ENCODE measurements around the gene LBHD2.

DNA sequence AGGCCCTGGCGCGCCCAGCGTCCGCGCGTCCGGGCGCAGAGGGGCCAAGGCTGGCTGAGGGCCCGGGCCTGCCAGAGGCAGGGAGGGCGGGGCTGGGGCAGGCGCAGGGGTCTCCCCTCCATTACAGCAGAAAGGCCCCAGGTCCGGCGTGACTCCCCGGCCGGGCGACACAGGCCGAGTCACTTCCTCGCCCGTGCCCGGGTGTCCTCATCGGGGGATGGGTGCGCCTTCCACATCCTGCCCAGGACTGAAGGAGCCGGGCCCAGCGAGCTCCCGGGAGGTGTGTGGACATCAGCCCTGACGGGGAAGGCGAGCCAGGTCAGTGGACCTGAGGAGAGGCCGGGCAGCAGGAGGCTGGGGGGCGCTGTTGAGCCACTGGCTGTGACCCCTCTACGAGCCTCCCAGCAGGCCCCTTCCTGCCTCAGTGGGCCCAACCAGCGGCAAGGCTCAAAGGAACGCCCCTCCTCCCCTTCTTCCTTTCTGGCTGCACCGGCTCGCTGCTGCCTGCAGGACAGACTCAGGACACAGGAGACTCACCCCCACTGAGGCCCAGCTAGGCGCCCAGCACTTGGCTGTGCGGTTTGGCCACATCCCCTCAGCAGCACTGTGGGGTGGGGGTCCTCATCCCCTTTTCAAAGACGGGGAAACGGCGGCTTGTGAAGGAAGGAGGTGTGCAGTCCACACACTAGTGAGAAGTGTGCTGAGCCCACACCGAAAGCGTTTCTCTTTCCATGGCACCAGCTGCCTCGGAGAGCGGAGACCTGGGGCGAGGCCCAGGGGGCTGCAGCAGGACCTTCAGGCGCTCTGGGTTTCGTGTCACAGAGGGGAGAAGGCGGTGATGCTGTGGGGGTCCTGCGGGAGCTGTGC is 39.9 kb downstream of the LBHD2 start:
- TF ChIP-seq SOX5 (CRISPR knock-in tag; IDR thresholded peaks at IDR 0.05; ENCODE audit: borderline replicate concordance) = no peak
- TF ChIP-seq RELA (CRISPR knock-in tag; IDR thresholded peaks at IDR 0.05) = no peak
- no peak for TF ChIP-seq MXI1 (IDR thresholded peaks at IDR 0.05; ENCODE audit: borderline replicate concordance, low read depth, low read length)
- TF ChIP-seq PBX3 (CRISPR knock-in tag; IDR thresholded peaks at IDR 0.05; ENCODE audit: borderline replicate concordance) = no peak
- no peak for TF ChIP-seq HNF1B (CRISPR knock-in tag; IDR thresholded peaks at IDR 0.05)
- TF ChIP-seq SMAD3 (CRISPR knock-in tag; IDR thresholded peaks at IDR 0.05) = no peak
- TF ChIP-seq ZBTB49 (CRISPR knock-in tag; IDR thresholded peaks at IDR 0.05; ENCODE audit: borderline replicate concordance) = no peak
- no peak for TF ChIP-seq UBTF (CRISPR knock-in tag; IDR thresholded peaks at IDR 0.05)
- TF ChIP-seq CEBPB (IDR thresholded peaks at IDR 0.05; ENCODE audit: borderline replicate concordance, low read depth, low read length) = no peak
- TF ChIP-seq SIX4 (CRISPR knock-in tag; IDR thresholded peaks at IDR 0.05) = no peak
- no peak for TF ChIP-seq ZNF768 (CRISPR knock-in tag; IDR thresholded peaks at IDR 0.05)
- no peak for TF ChIP-seq NPAS2 (CRISPR knock-in tag; IDR thresholded peaks at IDR 0.05; ENCODE audit: borderline replicate concordance)
- TF ChIP-seq, protein P1, sequence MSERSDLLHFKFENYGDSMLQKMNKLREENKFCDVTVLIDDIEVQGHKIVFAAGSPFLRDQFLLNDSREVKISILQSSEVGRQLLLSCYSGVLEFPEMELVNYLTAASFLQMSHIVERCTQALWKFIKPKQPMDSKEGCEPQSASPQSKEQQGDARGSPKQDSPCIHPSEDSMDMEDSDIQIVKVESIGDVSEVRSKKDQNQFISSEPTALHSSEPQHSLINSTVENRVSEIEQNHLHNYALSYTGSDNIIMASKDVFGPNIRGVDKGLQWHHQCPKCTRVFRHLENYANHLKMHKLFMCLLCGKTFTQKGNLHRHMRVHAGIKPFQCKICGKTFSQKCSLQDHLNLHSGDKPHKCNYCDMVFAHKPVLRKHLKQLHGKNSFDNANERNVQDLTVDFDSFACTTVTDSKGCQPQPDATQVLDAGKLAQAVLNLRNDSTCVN (CRISPR knock-in tag; IDR thresholded peaks at IDR 0.05; ENCODE audit: borderline replicate concordance) = no peak
- no peak for TF ChIP-seq PHF21A (CRISPR knock-in tag; IDR thresholded peaks at IDR 0.05)
